Urinary bladder (tissue), 4 donors: ENCODE measurements around the gene HOXA6. TPM values are rescaled to one million over a fixed set of nuclear protein-coding genes. Genes with fewer than 3 reads are reported as not detected.
A peak's percentile ranks its signal among the peaks of the same experiment; 100 is the strongest.

Source experiments
- DNase-seq: peaks from one replicate; pipeline ENCODE4 v3.0.0-alpha.2; 2015; ENCODE audit errors: extremely low spot score
- H3K27ac ChIP-seq: one replicate; pipeline ENCODE4 v1.5.1; 2013; ENCODE audit warnings: low read depth, mild to moderate bottlenecking, moderate library complexity
- H3K36me3 ChIP-seq: one replicate; pipeline ENCODE4 v1.6.1; 2013; ENCODE audit warnings: mild to moderate bottlenecking, moderate library complexity; ENCODE audit not compliant: insufficient read depth
- H3K4me1 ChIP-seq: one replicate; pipeline ENCODE4 v1.6.1; 2013; ENCODE audit warnings: mild to moderate bottlenecking, moderate library complexity; ENCODE audit not compliant: insufficient read depth
- H3K4me3 ChIP-seq: one replicate; pipeline ENCODE4 v1.5.1; 2013; ENCODE audit warnings: low read depth, low read length
- WGBS: extraction: QIAGEN DNeasy Blood & Tissue Kit; methylation state at CpG from one replicate; pipeline ENCODE4 v1.1.7; 2013; 5-methylcytosine and 5-hydroxymethylcytosine counted together
- polyA plus RNA-seq: library from polyadenylated mRNA; stranded (reverse); fragments of 200-250 nt; gene quantifications from one replicate; pipeline ENCODE4 v1.2.3, GENCODE V29; 2013
- total RNA-seq: library from RNA; depleted of rRNA; stranded (reverse); fragments of >200 nt; gene quantifications from one replicate; pipeline ENCODE4 v1.2.3, GENCODE V29; 2014
- donor health status: healthy with polysubstance abuse.
- donor health status: healthy.

Gene HOXA6
- total and polyA plus RNA-seq, 2 donors: 4.4 to 8.4 TPM

DNA sequence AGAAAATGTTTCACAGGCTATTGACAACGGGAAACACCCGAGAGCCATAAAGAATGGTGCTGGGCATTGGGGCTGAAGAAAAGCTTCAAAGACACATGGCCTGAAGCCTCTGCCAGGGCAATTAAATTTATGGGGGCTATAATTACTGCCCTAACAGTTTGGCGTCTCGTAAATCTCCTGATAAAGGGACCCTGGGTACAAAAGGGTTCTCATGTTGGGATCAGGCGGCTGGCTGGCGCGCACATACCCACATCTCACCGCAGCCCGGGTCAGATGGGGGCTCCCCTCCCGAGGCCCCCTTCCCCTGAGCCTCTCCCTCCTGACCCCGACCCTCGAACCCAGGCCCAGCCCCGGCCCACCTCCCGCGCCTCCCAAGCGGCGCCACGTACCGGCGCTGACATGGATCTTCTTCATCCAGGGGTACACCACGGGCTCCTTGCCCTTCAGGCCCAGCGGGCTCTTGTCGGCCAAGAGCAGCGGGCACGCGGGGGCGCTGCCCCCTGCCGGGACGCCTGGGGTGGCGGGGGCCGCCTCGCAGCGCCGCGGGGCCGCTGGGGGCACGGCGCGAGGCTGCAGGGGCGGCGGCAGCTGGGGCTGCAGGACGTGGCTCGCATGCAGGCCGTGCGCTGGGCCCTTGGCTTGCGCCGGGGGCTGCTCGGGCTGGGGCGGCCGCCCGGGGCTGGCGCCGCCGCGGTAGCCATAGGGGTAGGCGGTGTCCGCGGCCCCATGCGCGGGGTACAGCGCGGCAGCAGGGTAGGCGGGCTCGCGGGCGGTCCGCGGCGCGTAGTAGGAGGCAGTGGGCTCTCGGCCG lies 17.6 kb downstream of the HOXA6 start:
- Histone ChIP-seq H3K27ac (peak overlapping the region; percentile 60), H3K36me3 (no peaks in the 10 kb centered on the region), H3K4me3 (peak overlapping the region; percentile 89), H3K4me1 (peaks cover 3% of the 10 kb centered on the region)
- 10% methylated on average over 72 of the region's 72 CpGs for WGBS
- DNase-seq: no peak

DNA sequence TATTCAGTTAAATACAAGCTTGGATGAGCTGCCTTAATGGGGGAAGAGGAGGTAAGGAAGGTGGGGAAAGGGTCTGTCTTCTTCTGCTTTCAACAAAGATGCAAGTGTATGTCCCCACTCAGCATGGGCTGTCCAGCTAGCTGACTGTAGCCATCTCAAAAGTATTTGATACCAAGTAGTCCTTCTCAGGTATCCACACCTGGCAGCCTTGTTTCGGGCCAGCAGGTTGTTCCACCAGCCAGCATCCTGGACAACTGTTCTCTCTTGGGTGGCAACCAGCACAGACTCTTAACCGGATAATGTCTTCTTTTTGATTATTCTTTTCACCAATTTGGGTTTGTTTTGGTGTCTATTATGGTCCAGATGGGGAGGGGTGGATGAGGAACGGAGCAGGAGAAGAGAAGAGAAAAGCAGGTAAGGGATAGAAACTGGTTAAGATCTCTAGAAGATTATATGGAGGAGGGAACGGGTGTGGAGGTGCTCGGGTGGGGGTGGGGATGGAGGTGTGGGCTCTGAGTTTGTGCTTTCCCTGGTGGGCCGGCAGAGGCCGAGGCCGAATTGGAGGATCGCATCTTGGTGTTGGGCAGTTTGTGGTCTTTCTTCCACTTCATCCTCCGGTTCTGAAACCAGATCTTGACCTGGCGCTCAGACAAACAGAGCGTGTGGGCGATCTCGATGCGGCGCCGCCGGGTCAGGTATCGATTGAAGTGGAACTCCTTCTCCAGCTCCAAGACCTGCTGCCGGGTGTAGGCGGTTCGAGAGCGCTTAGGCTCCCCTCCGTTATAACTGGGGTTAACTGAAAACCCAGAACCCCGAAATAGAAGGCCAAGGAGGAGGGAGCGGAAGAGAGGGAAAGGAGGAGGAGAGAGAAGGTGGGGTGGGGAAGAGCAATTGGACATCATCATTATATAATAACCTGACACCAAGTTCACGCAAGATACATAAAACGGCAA lies 18.5 kb downstream of the HOXA6 start:
- 77% methylated on average over 28 of the region's 28 CpGs for WGBS
- H3K36me3 ChIP-seq: no peaks in the 10 kb centered on the region
- peak overlapping the region; percentile 89 for H3K4me3 ChIP-seq
- no peak overlapping the region for H3K27ac ChIP-seq
- peaks cover 3% of the 10 kb centered on the region for H3K4me1 ChIP-seq
- DNase-seq: no peak

DNA sequence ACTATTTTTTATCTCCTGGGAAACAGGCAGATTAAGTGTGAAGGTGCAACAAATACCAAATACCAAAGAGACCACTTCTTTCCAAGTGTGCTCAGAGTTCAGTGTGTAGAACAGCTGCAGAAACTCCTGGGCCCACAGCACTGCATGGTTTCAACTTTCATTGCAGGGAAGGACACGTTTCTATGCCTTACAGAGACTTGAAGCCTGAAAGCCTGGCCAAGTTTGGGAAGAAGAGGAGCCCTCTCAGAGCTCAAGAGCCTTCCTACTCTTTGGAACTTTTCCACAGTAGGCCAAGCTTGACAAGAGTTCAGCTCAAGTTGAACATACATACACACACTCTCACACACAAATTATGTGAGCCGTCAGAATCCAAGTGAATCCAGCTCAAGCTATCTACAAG lies 19.5 kb downstream of the HOXA6 start:
- Histone ChIP-seq H3K27ac (no peak overlapping the region), H3K36me3 (no peaks in the 10 kb centered on the region), H3K4me1 (peaks cover 3% of the 10 kb centered on the region), H3K4me3 (no peak overlapping the region)
- 32% methylated on average over 2 of the region's 2 CpGs for WGBS
- no peak for DNase-seq

DNA sequence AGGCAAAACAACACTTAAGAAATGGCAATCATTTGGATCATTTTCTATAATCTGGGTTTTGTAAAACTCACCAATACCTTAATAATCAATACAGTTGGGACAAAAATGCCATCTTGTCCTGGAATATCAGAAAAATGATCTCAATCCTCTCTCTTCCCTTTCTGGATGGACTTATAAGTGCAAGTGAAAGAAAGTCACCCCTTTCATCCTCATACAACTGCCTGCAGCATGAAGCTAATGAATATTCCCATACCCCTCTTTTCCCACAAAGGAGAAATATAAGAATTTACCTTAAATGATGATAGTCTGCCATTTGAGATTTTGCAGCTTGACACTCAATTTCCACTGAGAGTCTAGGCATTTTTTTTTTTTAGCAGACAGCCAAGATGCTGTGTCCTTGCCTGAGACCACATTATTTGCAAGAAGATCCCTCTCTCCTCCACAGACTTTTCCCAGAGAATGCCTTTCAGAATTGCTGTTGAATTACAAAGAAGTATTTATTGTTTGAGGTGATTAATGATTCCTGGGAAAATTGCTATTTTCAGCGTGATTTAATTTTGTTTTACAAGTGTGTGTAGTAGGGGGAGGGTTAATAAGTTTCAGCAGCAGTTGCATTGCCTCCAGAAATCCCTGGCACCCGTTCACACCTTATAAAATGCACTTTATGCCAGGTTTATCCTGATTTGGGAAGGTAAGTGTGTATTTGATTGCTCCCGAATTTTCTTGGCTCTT lies 20.8 kb downstream of the HOXA6 start:
- DNase-seq: no peak
- no peaks in the 10 kb centered on the region for H3K36me3 ChIP-seq
- no peak overlapping the region for H3K27ac ChIP-seq
- H3K4me3 ChIP-seq: no peak overlapping the region
- peaks cover 3% of the 10 kb centered on the region for H3K4me1 ChIP-seq
- 65% methylated on average over 3 of the region's 3 CpGs for WGBS

DNA sequence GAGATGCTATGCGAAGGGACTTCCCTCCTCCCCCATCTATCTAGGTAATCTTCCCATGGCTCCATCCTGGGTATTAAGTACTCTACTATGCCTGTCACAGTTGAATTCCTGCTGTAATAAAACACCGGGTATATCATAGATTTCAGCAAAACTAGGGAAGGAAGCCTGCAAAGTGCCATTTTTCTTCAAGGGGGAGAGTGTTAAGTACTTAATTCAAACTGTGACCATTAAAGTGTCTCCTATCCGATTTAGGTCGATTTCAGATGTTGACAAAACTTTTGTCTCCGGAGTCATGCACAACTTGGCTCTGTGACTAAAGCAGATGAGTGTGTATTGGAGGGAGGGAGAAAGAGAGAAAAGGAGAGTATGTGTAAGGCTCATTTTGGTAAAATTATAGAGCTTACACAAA lies 21.6 kb downstream of the HOXA6 start:
- 67% methylated on average over 5 of the region's 5 CpGs for WGBS
- Histone ChIP-seq H3K27ac (no peak overlapping the region), H3K4me3 (no peak overlapping the region), H3K4me1 (peaks cover 3% of the 10 kb centered on the region), H3K36me3 (no peaks in the 10 kb centered on the region)
- no peak for DNase-seq

DNA sequence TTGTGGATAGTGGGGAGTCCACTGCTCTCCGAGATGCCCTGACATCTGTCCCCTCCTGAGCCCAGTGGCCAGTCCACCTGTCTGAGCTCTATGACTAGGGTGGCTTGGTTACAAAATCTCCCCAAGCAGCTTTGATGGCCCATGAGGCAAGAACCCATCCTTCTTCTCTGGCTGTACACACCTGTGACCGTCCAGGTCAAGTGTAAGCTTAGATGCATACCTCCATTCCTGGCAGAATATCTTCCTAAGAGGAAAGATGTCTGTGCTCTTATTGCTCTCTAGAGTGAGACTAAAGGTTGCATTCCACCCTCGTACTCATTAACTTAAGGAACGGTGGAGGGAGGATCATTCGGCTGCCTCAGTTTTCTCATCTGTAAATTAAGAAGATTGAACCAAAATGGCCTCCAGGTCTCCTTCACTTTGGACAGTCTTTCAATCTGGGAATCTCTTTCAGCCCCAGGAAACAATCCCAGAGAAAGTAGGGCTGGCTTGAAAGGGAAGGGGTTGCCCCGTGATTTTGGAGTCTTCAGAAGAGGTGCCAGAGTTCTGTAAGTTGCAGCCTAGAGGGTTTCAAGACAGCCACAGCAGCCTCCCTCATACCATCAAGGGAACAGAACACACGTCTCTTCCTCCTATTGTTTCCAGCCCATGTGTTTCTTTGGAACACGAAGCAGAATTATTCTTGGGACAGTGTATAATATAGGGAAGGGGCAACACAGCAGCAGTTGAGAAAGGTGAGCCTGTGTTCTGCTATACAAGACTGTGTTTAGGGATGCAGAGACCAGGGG lies 22.5 kb downstream of the HOXA6 start:
- WGBS: 89% methylated on average over 8 of the region's 8 CpGs
- H3K27ac ChIP-seq: no peak overlapping the region
- no peaks in the 10 kb centered on the region for H3K36me3 ChIP-seq
- H3K4me1 ChIP-seq: peaks cover 3% of the 10 kb centered on the region
- no peak overlapping the region for H3K4me3 ChIP-seq
- DNase-seq: no peak

DNA sequence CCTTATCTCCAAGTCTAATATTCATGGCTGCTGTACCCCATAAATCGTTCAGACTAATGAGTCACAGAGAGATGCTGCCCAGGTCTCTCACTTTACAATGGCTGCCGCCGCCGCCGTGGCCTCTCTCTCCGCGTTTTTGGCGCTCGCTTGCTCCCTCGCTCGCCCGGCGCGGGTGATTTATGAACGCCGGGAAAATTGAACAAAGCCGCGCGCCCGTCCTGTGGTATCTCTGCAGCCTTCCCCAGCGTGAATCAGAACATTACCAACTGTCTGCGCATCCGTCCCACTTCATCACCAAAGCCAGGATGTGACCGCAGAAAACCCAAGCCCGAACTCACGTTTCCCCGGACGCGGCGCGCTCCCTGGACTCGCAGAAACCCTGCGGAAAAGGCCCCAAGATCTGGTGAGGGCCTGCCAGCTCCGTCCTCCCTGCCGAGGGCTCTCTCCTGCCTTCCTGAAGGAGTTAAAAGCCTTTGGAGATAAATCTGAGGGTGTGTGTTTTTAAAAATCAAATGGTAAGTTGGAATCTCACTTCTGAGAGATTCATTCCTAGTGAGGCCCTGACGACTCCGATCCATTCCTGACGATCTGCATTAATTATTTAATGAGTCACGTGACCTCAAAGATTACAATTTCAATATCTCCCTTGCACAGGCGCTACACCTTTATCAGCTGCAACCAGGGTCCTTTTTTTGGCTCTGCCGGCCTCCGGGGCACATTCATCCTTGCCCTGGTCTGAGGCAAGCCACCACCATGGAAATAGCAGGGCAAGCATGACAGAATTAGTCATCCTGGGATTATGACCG lies 23.3 kb downstream of the HOXA6 start:
- 67% methylated on average over 43 of the region's 43 CpGs for WGBS
- H3K4me1 ChIP-seq: no peaks in the 10 kb centered on the region
- no peak for DNase-seq
- H3K4me3 ChIP-seq: no peak overlapping the region
- H3K27ac ChIP-seq: no peak overlapping the region
- H3K36me3 ChIP-seq: no peaks in the 10 kb centered on the region

DNA sequence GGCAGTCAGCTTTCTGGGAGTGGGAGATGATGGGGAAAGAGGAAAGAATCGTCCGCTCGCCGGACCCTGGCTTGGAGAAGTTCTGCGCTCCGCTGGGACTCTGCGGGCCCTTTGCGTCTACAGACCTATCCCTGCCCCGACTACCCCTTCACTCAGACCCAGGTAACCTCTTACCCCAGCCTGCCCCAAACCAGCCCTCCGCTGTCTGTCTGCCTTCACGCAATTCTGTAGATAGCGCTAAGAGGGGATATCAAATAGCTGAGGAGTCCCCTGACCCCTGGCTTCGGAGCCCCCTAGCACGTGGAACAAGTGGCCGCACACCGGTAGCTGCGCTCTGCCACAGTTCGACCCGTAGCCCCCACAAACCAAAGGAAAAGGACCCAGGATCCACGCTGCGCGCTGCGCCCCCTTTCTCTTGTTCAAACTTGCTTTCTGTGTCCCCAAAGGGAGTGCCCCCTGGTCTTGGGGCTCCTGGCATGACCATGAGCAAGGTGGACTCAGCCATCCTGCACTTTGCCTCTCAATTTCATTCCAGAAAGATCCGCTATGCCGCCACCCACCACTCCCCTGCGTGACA lies 24.0 kb downstream of the HOXA6 start:
- 88% methylated on average over 26 of the region's 26 CpGs for WGBS
- DNase-seq: no peak
- Histone ChIP-seq H3K4me3 (no peak overlapping the region), H3K27ac (no peak overlapping the region), H3K36me3 (no peaks in the 10 kb centered on the region), H3K4me1 (no peaks in the 10 kb centered on the region)

DNA sequence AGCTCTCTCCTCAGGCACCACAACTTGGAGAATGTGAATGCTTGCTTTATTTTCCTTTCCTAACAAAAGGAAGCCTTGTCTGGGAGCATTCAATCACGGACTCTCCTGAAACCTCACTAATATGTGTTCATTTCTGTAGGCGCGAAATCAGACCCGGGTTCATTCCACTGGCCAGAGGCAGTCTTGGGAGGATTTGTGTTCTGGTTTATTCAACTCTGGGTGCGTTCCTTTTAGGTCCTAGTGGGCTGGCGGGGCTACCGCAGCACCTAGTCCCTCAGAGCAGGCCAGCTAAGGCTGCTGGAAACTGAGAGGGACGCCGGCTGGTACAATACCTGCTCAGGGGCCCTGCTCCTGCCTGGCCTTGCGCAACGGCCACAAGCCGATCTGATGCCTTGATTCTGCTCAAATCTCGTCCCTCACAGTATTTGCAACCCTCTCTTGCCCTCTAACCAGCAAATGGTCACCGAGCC lies 24.5 kb downstream of the HOXA6 start:
- H3K36me3 ChIP-seq: no peaks in the 10 kb centered on the region
- no peak overlapping the region for H3K27ac ChIP-seq
- no peaks in the 10 kb centered on the region for H3K4me1 ChIP-seq
- no peak for DNase-seq
- H3K4me3 ChIP-seq: no peak overlapping the region
- WGBS: 80% methylated on average over 14 of the region's 14 CpGs

DNA sequence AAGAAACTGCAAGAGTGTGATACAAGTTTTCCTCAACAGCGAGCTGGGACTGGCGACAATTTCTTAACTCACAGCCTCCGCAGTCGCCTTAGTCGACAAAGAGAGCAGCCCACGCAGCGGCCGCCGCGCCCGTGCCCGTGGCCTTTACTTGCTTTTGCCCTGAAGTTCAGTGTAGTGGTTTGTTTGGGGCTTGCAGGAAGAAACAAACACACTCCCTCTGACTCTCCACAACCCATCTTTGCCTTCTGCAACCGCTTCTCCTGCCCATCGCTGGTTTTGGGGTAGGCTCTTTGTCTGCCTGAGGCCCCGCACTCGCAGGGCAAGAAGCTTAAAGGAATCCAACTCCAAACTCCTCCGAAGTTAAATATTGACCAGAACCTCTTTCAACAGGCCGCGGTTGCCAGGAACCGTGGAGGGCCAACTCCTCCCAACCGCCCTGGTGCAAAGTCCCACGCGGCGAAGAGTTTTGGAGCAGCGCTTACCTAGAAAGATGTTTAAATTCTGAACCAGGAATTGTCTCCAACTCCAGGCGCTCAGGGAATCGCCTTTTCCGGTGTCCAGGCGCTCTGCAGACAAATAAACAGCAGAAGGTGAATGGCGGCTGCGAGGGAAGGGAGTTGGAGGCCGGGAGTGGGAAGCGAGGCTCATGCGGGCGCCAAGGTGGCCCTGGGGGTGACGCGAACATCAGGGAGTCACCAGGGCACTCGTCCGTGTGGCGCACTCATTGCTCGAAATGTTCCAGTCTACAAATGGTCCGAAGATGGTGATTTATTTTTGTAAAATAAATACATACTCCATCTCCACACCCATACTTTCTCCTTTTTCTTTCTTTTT lies 25.3 kb downstream of the HOXA6 start:
- no peak overlapping the region for H3K27ac ChIP-seq
- no peak for DNase-seq
- no peaks in the 10 kb centered on the region for H3K36me3 ChIP-seq
- H3K4me3 ChIP-seq: no peak overlapping the region
- H3K4me1 ChIP-seq: no peaks in the 10 kb centered on the region
- 83% methylated on average over 42 of the region's 42 CpGs for WGBS

DNA sequence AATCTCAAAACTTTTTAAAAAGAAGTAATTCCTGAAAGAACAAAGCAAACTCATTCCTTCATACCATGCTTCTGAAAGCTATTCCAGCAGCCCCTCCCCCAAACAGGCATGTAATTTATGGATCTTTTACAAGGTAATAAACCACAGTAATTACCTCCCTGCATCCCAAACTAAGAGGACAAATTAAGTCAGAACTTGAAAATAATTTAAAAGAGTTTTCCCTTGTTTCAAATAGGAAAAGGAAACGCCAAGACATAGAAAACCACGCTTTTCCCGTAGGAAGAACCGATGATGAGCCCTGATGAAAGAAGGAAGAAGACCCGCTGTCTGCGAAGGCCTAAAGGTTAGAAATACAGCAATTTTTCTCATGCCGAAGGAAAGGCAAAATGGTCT lies 25.9 kb downstream of the HOXA6 start:
- Histone ChIP-seq H3K36me3 (no peaks in the 10 kb centered on the region), H3K4me3 (no peak overlapping the region), H3K4me1 (no peaks in the 10 kb centered on the region), H3K27ac (no peak overlapping the region)
- no peak for DNase-seq
- WGBS: 91% methylated on average over 7 of the region's 7 CpGs
